Prostate gland (tissue), 2 donors: ENCODE data around the gene ALDH8A1. TPM values are rescaled to one million over a fixed set of nuclear protein-coding genes. Genes with fewer than 3 reads are reported as not detected.
"Not testable (repeated sequence)": the region's sequence is repeated elsewhere in the genome, so short reads cannot be mapped to it uniquely, and the experiment has no call there.

Experiments used
- DNase-seq: peaks from one replicate; pipeline ENCODE4 v3.0.0-alpha.2; 2019; ENCODE audit warnings: low spot score
- H3K27ac ChIP-seq, 2 donors: fragments of 200-600 bp; sonication (generic); 2 replicates each; pipeline ENCODE4 v1.5.1; 2017 to 2019
- H3K27me3 ChIP-seq: fragments of 200-600 bp; sonication (generic); replicated peaks from 2 replicates; pipeline ENCODE4 v1.5.1; 2019; ENCODE audit not compliant: insufficient read depth
- H3K36me3 ChIP-seq, 2 donors: fragments of 200-600 bp; sonication (generic); 1 replicate in 1 of 2; 2 replicates in 1 of 2; pipeline versions ENCODE4 v1.5.1 to v1.8.1; 2017 to 2019
- H3K4me1 ChIP-seq: fragments of 200-600 bp; sonication (generic); replicated peaks from 2 replicates; pipeline ENCODE4 v1.5.1; 2019
- H3K4me3 ChIP-seq, 2 donors: fragments of 200-600 bp; sonication (generic); 2 replicates each; pipeline ENCODE4 v1.5.1; 2017 to 2019
- H3K9me3 ChIP-seq: fragments of 200-600 bp; sonication (generic); 2 replicates; pipeline ENCODE4 v1.5.1; 2017
- CTCF ChIP-seq, 4 experiments: fragments of 200-600 bp in 2 of 4; fragments of 450-650 bp in 2 of 4; sonication (generic) in 2 of 4; IDR thresholded peaks; 1 replicate in 3 of 4; 2 replicates in 1 of 4; pipeline ENCODE4 v1.5.1; 2016 to 2019; ENCODE audit warnings: antibody characterized with exemption in 4 of 4, mild to moderate bottlenecking in 2 of 4, moderate library complexity in 2 of 4
- POLR2A ChIP-seq: fragments of 450-650 bp; IDR thresholded peaks from one replicate; pipeline ENCODE4 v1.6.1; 2016; ENCODE audit warnings: antibody characterized with exemption, mild to moderate bottlenecking
- POLR2AphosphoS5 ChIP-seq: sonication (generic); formaldehyde crosslinking; IDR thresholded peaks from one replicate; pipeline ENCODE4 v1.6.1; 2017; ENCODE audit warnings: antibody characterized with exemption
- WGBS: methylation state at CpG from one replicate; pipeline ENCODE4 v1.1.5; 2018; 5-methylcytosine and 5-hydroxymethylcytosine counted together
- intact Hi-C: fragments of 100-400 bp; cut with DNase I; formaldehyde crosslinking; loops from one replicate; pipeline ENCODE4 v1.14.2; 2022
- total RNA-seq, 2 donors: library from RNA; depleted of rRNA; stranded (reverse); fragments of >200 nt; gene quantifications; one replicate each; pipeline ENCODE4 v1.1.0, GENCODE V29; 2016

The ALDH8A1 gene
- total RNA-seq, 2 donors from 2014 or later = 7.6 TPM; not detected in 1

GRCh38 chr6:134909701-134910592, 40.0 kb downstream of the ALDH8A1 start:
- H3K36me3 ChIP-seq = no peaks in the 10 kb centered on the region

GRCh38 chr6:134908906-134909516, 40.9 kb downstream of the ALDH8A1 start:
- no peaks in the 10 kb centered on the region for H3K27me3 ChIP-seq
- H3K4me1 ChIP-seq = no peaks in the 10 kb centered on the region
- intact Hi-C loops = no loop called here
- 33% methylated on average over 12 of the region's 12 CpGs for WGBS
- TF ChIP-seq POLR2AphosphoS5 (no peak), CTCF (IDR thresholded peaks at IDR 0.05) (no peak), POLR2A (no peak)
- no peak overlapping the region for H3K4me3 ChIP-seq
- no peak overlapping the region for H3K27ac ChIP-seq
- H3K9me3 ChIP-seq = no peaks in the 10 kb centered on the region
- no peak for DNase-seq
- H3K36me3 ChIP-seq = no peaks in the 10 kb centered on the region

More at GRCh38 chr6:134909701-134910592, 40.0 kb downstream of the ALDH8A1 start:
- no peak overlapping the region for H3K27ac ChIP-seq
- 51% methylated on average over 11 of the region's 11 CpGs for WGBS
- intact Hi-C loops = no loop called here
- TF ChIP-seq POLR2A (no peak), POLR2AphosphoS5 (no peak), CTCF (IDR thresholded peaks at IDR 0.05) (no peak)
- no peak for DNase-seq
- no peak overlapping the region for H3K4me3 ChIP-seq
- no peaks in the 10 kb centered on the region for H3K4me1 ChIP-seq
- no peaks in the 10 kb centered on the region for H3K27me3 ChIP-seq
- no peaks in the 10 kb centered on the region for H3K9me3 ChIP-seq

GRCh38 chr6:134904731-134905130, 45.2 kb downstream of the ALDH8A1 start:
- intact Hi-C loops = not testable (repeated sequence)

GRCh38 chr6:134903448-134903847, 46.5 kb downstream of the ALDH8A1 start:
- WGBS = 37% methylated on average over 9 of the region's 9 CpGs
- no peak for DNase-seq
- no peaks in the 10 kb centered on the region for H3K27me3 ChIP-seq
- H3K4me3 ChIP-seq = no peak overlapping the region
- intact Hi-C loops = no loop called here
- H3K27ac ChIP-seq = no peak overlapping the region
- H3K9me3 ChIP-seq = no peaks in the 10 kb centered on the region
- H3K36me3 ChIP-seq = no peaks in the 10 kb centered on the region
- no peaks in the 10 kb centered on the region for H3K4me1 ChIP-seq
- peak; percentile 42 for TF ChIP-seq POLR2AphosphoS5
- no peak for TF ChIP-seq POLR2A

More at GRCh38 chr6:134904731-134905130, 45.2 kb downstream of the ALDH8A1 start:
- H3K27ac ChIP-seq, H3K4me3 ChIP-seq, DNase-seq, H3K4me1 ChIP-seq, H3K27me3 ChIP-seq, H3K9me3 ChIP-seq, H3K36me3 ChIP-seq: not testable (repeated sequence)
- WGBS = 98% methylated on average over 11 of the region's 42 CpGs

GRCh38 chr6:134902936-134903335, 47.0 kb downstream of the ALDH8A1 start:
- TF ChIP-seq POLR2A (no peak), POLR2AphosphoS5 (no peak), CTCF (IDR thresholded peaks at IDR 0.05) (no peak)

More at GRCh38 chr6:134902936-134903335, 47.0 kb downstream of the ALDH8A1 start:
- WGBS = 71% methylated on average over 2 of the region's 3 CpGs
- no peaks in the 10 kb centered on the region for H3K4me1 ChIP-seq
- H3K9me3 ChIP-seq = no peaks in the 10 kb centered on the region
- no peak overlapping the region for H3K4me3 ChIP-seq
- no peaks in the 10 kb centered on the region for H3K27me3 ChIP-seq
- DNase-seq = no peak
- H3K36me3 ChIP-seq = no peaks in the 10 kb centered on the region
- intact Hi-C loops = no loop called here
- no peak overlapping the region for H3K27ac ChIP-seq
